NCI-H1694 (cell line): ENCODE results near the gene SLC44A5.
A peak's percentile ranks its signal among the peaks of the same experiment; 100 is the strongest.
"Not testable (repeated sequence)": the region's sequence is repeated elsewhere in the genome, so short reads cannot be mapped to it uniquely, and the experiment has no call there.

Source experiments
- DNase-seq: peaks from one replicate; lab custom pipeline; 2025; lab: John Stamatoyannopoulos, UW

SLC44A5 gene

GRCh38 chr1:75366595-75366994 lies 244.3 kb downstream of the SLC44A5 start:
- DNase-seq: no peak

GRCh38 chr1:75361260-75361659 lies 249.7 kb downstream of the SLC44A5 start:
- no peak for DNase-seq

- DNase-seq: not testable (repeated sequence)
These were observed 256.6 kb downstream of the SLC44A5 start for GRCh38 chr1:75354267-75354666.

- no peak for DNase-seq
These were observed 257.9 kb downstream of the SLC44A5 start for GRCh38 chr1:75353051-75353450.

GRCh38 chr1:75345538-75346292 lies 265.2 kb downstream of the SLC44A5 start:
- no peak for DNase-seq

GRCh38 chr1:75342786-75343185 lies 268.1 kb downstream of the SLC44A5 start:
- DNase-seq: no peak

GRCh38 chr1:75341537-75341936 lies 269.4 kb downstream of the SLC44A5 start:
- no peak for DNase-seq

GRCh38 chr1:75338616-75339483 lies 272.1 kb downstream of the SLC44A5 start:
- no peak for DNase-seq

- no peak for DNase-seq
These were observed 276.0 kb downstream of the SLC44A5 start for GRCh38 chr1:75334876-75335389.

GRCh38 chr1:75330624-75331023 lies 280.3 kb downstream of the SLC44A5 start:
- no peak for DNase-seq

- no peak for DNase-seq
These were observed 282.2 kb downstream of the SLC44A5 start for GRCh38 chr1:75328691-75329090.

- DNase-seq: no peak
These were observed 283.5 kb downstream of the SLC44A5 start for GRCh38 chr1:75327395-75327794.

- no peak for DNase-seq
These were observed 292.9 kb downstream of the SLC44A5 start for GRCh38 chr1:75317976-75318375.

GRCh38 chr1:75316230-75316629 lies 294.7 kb downstream of the SLC44A5 start:
- DNase-seq: no peak

- DNase-seq: no peak
These were observed 298.3 kb downstream of the SLC44A5 start for GRCh38 chr1:75312620-75313019.

GRCh38 chr1:75310067-75310466 lies 300.8 kb downstream of the SLC44A5 start:
- DNase-seq: no peak

- no peak for DNase-seq
These were observed 302.5 kb downstream of the SLC44A5 start for GRCh38 chr1:75308365-75308764.

GRCh38 chr1:75305061-75305460 lies 305.9 kb downstream of the SLC44A5 start:
- no peak for DNase-seq

- peak; percentile 50 for DNase-seq
These were observed 317.6 kb downstream of the SLC44A5 start for GRCh38 chr1:75293270-75293669.

GRCh38 chr1:75292013-75292412 lies 318.9 kb downstream of the SLC44A5 start:
- DNase-seq: no peak

GRCh38 chr1:75276385-75276784 lies 334.5 kb downstream of the SLC44A5 start:
- no peak for DNase-seq

- DNase-seq: no peak
These were observed 335.3 kb downstream of the SLC44A5 start for GRCh38 chr1:75275631-75276030.

- no peak for DNase-seq
These were observed 335.9 kb downstream of the SLC44A5 start for GRCh38 chr1:75274920-75275506.
